Measurements from ENCODE around the gene OR4D11. TPM values are rescaled to one million over a fixed set of nuclear protein-coding genes. Genes with fewer than 3 reads are reported as not detected.
"Not testable (repeated sequence)": the region's sequence is repeated elsewhere in the genome, so short reads cannot be mapped to it uniquely, and the experiment has no call there.

The OR4D11 gene
- total RNA-seq, 1 donor from 2014 or later = not detected

GRCh38 chr11:59542142-59542810 is 38.9 kb downstream of the OR4D11 start:
- intact Hi-C loops (cut with DNase I) = no loop called here
- no peak for TF ChIP-seq CTCF (IDR thresholded peaks at IDR 0.05)
- DNase-seq (no peak), ATAC-seq (no peak)
- Histone ChIP-seq H3K36me3 (no peaks in the 10 kb centered on the region), H3K27me3 (no peaks in the 10 kb centered on the region), H3K4me3 (no peak overlapping the region), H3K27ac (no peak overlapping the region), H3K9me3 (no peaks in the 10 kb centered on the region), H3K4me1 (peaks cover 4% of the 10 kb centered on the region)

DNA sequence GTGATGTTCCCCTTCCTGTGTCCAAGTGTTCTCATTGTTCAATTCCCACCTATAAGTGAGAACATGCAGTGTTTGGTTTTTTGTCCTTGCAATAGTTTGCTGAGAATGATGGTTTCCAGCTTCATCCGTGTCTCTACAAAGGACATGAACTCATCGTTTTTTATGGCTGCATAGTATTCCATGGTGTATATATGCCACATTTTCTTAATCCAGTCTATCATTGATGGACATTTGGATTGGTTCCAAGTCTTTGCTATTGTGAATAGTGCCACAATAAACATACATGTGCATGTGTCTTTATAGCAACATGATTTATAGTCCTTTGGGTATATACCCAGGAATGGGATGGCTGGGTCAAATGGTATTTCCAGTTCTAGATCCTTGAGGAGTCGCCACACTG is 40.3 kb downstream of the OR4D11 start:
- H3K9me3 ChIP-seq; H3K4me3 ChIP-seq; H3K36me3 ChIP-seq; H3K27me3 ChIP-seq; ATAC-seq; DNase-seq; intact Hi-C loops (cut with DNase I); H3K4me1 ChIP-seq; H3K27ac ChIP-seq: not testable (repeated sequence)

GRCh38 chr11:59544869-59545178 is 41.4 kb downstream of the OR4D11 start:
- Histone ChIP-seq H3K36me3 (no peaks in the 10 kb centered on the region), H3K4me1 (no peaks in the 10 kb centered on the region), H3K4me3 (no peak overlapping the region), H3K9me3 (no peaks in the 10 kb centered on the region), H3K27me3 (no peaks in the 10 kb centered on the region), H3K27ac (no peak overlapping the region)
- no peak for DNase-seq
- intact Hi-C loops (cut with DNase I) = no loop called here
- TF ChIP-seq CTCF (IDR thresholded peaks at IDR 0.05) = no peak
- no peak for ATAC-seq

- Histone ChIP-seq H3K4me3 (no peak overlapping the region), H3K4me1 (no peaks in the 10 kb centered on the region), H3K9me3 (no peaks in the 10 kb centered on the region), H3K27ac (no peak overlapping the region), H3K36me3 (no peaks in the 10 kb centered on the region), H3K27me3 (no peaks in the 10 kb centered on the region)
- no peak for DNase-seq
- TF ChIP-seq CTCF (IDR thresholded peaks at IDR 0.05) = no peak
- no peak for ATAC-seq
- intact Hi-C loops (cut with DNase I) = no loop called here
These were observed 42.0 kb downstream of the OR4D11 start for GRCh38 chr11:59545179-59546020.

- H3K4me3 ChIP-seq; H3K27me3 ChIP-seq; DNase-seq; H3K9me3 ChIP-seq; H3K4me1 ChIP-seq; intact Hi-C loops (cut with DNase I); ATAC-seq; H3K27ac ChIP-seq; H3K36me3 ChIP-seq: not testable (repeated sequence)
These were observed 44.4 kb downstream of the OR4D11 start for GRCh38 chr11:59547605-59548308.

DNA sequence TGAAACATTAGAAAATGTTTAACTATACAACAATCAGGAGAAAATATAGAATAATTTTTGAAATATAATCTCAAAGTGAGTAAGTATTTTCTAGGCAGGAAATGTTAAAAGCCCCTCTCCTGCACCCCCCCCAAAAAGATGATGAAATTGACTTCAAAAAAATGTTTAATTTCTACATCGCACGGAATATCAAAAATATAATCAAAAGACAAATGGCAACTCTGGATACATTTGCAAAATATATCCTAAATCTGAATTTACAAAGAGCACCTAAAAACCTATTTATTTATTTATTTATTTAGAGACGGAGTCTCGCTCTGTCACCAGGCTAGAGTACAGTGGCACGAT is 44.9 kb downstream of the OR4D11 start:
- Histone ChIP-seq H3K27me3 (no peaks in the 10 kb centered on the region), H3K4me3 (no peak overlapping the region), H3K4me1 (no peaks in the 10 kb centered on the region), H3K9me3 (no peaks in the 10 kb centered on the region), H3K27ac (no peak overlapping the region), H3K36me3 (no peaks in the 10 kb centered on the region)
- intact Hi-C loops (cut with DNase I) = no loop called here
- ATAC-seq (no peak), DNase-seq (no peak)
- no peak for TF ChIP-seq CTCF (IDR thresholded peaks at IDR 0.05)

All from upper lobe of right lung (tissue), 1 donor.